ENCODE measurements around the gene BNC1. TPM values are rescaled to one million over a fixed set of nuclear protein-coding genes. Genes with fewer than 3 reads are reported as not detected.

Gene BNC1
- total RNA-seq, 1 donor from 2014 or later, result 1.1 TPM

DNA sequence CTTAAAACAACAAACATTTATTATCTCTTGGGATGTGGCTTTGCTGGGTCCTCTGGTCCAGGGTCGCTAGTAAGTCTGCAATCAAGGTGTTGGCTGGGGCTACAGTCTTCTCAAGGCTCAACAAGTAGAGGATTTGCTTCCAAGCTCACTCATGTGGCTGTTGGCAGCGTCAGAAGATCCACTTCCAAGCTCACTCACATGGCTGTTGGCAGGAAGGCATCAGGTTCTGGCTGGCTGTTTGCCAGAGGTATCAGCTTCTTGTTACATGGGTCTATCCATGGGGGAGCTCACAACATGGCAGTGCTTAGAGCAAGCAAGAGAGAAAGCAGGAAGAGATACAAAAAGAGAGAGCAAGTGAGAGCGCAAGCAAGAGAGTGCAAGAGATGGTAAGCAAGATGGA is 15.0 kb upstream of the BNC1 start:
- Mint-ChIP-seq H3K27me3 (ENCODE audit: unreplicated experiment) (no peaks in the 10 kb centered on the region), H3K4me3 (ENCODE audit: unreplicated experiment) (no peak overlapping the region), H3K9me3 (ENCODE audit: unreplicated experiment) (peaks cover 1% of the 10 kb centered on the region), H3K36me3 (ENCODE audit: unreplicated experiment) (no peaks in the 10 kb centered on the region), H3K27ac (ENCODE audit: unreplicated experiment) (no peak overlapping the region), H3K4me1 (ENCODE audit: low read depth, unreplicated experiment) (peaks cover 2% of the 10 kb centered on the region)
- no peak for DNase-seq
- TF ChIP-seq, protein P1, sequence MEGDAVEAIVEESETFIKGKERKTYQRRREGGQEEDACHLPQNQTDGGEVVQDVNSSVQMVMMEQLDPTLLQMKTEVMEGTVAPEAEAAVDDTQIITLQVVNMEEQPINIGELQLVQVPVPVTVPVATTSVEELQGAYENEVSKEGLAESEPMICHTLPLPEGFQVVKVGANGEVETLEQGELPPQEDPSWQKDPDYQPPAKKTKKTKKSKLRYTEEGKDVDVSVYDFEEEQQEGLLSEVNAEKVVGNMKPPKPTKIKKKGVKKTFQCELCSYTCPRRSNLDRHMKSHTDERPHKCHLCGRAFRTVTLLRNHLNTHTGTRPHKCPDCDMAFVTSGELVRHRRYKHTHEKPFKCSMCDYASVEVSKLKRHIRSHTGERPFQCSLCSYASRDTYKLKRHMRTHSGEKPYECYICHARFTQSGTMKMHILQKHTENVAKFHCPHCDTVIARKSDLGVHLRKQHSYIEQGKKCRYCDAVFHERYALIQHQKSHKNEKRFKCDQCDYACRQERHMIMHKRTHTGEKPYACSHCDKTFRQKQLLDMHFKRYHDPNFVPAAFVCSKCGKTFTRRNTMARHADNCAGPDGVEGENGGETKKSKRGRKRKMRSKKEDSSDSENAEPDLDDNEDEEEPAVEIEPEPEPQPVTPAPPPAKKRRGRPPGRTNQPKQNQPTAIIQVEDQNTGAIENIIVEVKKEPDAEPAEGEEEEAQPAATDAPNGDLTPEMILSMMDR (IDR thresholded peaks at IDR 0.05; ENCODE audit: partially characterized antibody, unreplicated experiment), result no peak

GRCh38 chr15:83295417-83295816 is 11.0 kb upstream of the BNC1 start:
- no peaks in the 10 kb centered on the region for H3K27me3 Mint-ChIP-seq (ENCODE audit: unreplicated experiment)
- TF ChIP-seq, protein P1 (IDR thresholded peaks at IDR 0.05; ENCODE audit: partially characterized antibody, unreplicated experiment), result no peak
- H3K4me1 Mint-ChIP-seq (ENCODE audit: low read depth, unreplicated experiment), result peaks cover 2% of the 10 kb centered on the region
- DNase-seq, result no peak
- no peak overlapping the region for H3K27ac Mint-ChIP-seq (ENCODE audit: unreplicated experiment)
- peaks cover 1% of the 10 kb centered on the region for H3K9me3 Mint-ChIP-seq (ENCODE audit: unreplicated experiment)
- H3K36me3 Mint-ChIP-seq (ENCODE audit: unreplicated experiment), result no peaks in the 10 kb centered on the region
- no peak overlapping the region for H3K4me3 Mint-ChIP-seq (ENCODE audit: unreplicated experiment)

GRCh38 chr15:83293201-83293600 is 8.7 kb upstream of the BNC1 start:
- H3K4me3 Mint-ChIP-seq (ENCODE audit: unreplicated experiment), result no peak overlapping the region
- TF ChIP-seq, protein P1 (IDR thresholded peaks at IDR 0.05; ENCODE audit: partially characterized antibody, unreplicated experiment), result no peak
- no peaks in the 10 kb centered on the region for H3K36me3 Mint-ChIP-seq (ENCODE audit: unreplicated experiment)
- no peak overlapping the region for H3K27ac Mint-ChIP-seq (ENCODE audit: unreplicated experiment)
- H3K4me1 Mint-ChIP-seq (ENCODE audit: low read depth, unreplicated experiment), result peaks cover 2% of the 10 kb centered on the region
- H3K9me3 Mint-ChIP-seq (ENCODE audit: unreplicated experiment), result peaks cover 1% of the 10 kb centered on the region
- H3K27me3 Mint-ChIP-seq (ENCODE audit: unreplicated experiment), result no peaks in the 10 kb centered on the region
- no peak for DNase-seq

DNA sequence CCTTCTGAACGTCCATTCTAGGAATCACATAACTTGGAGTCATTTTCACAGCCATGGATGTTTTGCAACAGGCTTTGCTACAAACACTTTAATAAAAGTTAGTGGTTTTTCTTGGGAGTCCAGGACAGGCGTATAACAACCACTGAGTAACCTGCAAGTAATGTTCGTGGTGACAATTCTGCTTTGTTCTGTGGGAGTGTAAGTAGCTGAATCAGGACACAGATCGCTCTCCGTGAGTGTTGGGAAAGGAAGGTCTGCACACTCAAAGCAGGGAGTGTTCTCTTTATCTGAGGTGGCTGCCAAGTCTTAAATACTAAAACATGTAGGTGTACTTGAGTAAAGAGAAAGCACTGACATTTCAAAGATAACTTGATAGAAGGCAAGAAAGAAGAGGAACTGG is 7.9 kb upstream of the BNC1 start:
- DNase-seq, result no peak
- TF ChIP-seq, protein P1 (IDR thresholded peaks at IDR 0.05; ENCODE audit: partially characterized antibody, unreplicated experiment), result no peak
- H3K27me3 Mint-ChIP-seq (ENCODE audit: unreplicated experiment), result no peaks in the 10 kb centered on the region
- no peak overlapping the region for H3K27ac Mint-ChIP-seq (ENCODE audit: unreplicated experiment)
- peaks cover 2% of the 10 kb centered on the region for H3K4me1 Mint-ChIP-seq (ENCODE audit: low read depth, unreplicated experiment)
- no peaks in the 10 kb centered on the region for H3K36me3 Mint-ChIP-seq (ENCODE audit: unreplicated experiment)
- no peaks in the 10 kb centered on the region for H3K9me3 Mint-ChIP-seq (ENCODE audit: unreplicated experiment)
- H3K4me3 Mint-ChIP-seq (ENCODE audit: unreplicated experiment), result no peak overlapping the region

DNA sequence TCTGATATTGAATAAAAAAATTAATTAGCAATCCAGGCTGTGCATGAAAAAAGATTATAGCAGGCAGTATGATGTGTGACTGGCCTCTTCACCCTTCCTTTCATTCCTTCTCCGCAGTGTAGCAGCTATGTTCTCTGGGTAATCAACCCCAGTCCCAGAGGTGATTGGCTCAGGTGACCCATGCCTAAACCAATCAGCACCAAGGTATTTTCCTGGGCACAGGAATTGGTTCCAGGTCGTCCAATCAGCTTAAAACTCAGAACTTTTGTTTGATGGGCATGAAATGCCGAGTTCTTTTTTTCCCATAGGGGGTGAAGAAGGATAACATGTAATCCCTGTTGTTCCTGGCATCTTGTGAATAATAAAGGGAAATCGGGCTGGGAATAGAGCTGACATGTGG is 5.8 kb upstream of the BNC1 start:
- no peak for DNase-seq
- Mint-ChIP-seq H3K36me3 (ENCODE audit: unreplicated experiment) (peaks cover 6% of the 10 kb centered on the region), H3K27me3 (ENCODE audit: unreplicated experiment) (peaks cover 10% of the 10 kb centered on the region), H3K4me1 (ENCODE audit: low read depth, unreplicated experiment) (no peaks in the 10 kb centered on the region), H3K4me3 (ENCODE audit: unreplicated experiment) (no peak overlapping the region), H3K27ac (ENCODE audit: unreplicated experiment) (no peak overlapping the region), H3K9me3 (ENCODE audit: unreplicated experiment) (peaks cover 4% of the 10 kb centered on the region)
- TF ChIP-seq, protein P1 (IDR thresholded peaks at IDR 0.05; ENCODE audit: partially characterized antibody, unreplicated experiment), result no peak

Data from glutamatergic neuron (in vitro differentiated cells).